Measurements from ENCODE around the gene XYLT1.

Gene XYLT1

DNA sequence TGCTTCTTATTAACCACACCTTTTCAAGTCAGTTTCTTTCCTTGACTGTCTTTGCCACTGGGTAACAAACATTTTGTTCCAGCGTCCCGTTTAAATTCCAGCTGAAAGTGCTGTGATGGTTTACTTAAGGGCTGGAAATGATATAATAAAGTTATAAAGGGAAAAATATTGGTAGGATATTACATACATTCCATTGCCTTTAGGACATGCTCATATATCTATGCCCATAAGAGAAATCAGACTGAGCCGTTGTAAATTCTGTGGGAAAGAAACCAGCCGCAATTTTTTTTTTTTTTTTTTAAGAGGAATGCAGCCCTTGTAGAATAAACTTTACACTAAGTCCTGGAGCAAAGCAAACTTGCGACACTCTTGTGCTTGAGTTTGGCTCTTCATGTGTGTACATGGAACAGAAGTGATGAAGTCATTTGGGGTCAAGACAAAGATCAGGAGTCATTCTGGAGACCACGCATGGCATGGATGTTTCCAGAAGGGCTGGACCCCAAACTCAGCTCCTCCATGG lies 210.9 kb downstream of the XYLT1 start:
- H3K9me3 Mint-ChIP-seq = no peaks in the 10 kb centered on the region
- ATAC-seq (ENCODE audit: low read depth) (no peak), DNase-seq (ENCODE audit: low spot score in 2 of 2) (no peak)
- H3K4me3 Mint-ChIP-seq = peak overlapping the region; percentile 90
- peaks cover 29% of the 10 kb centered on the region for H3K4me1 Mint-ChIP-seq
- no peaks in the 10 kb centered on the region for H3K27me3 Mint-ChIP-seq
- H3K36me3 Mint-ChIP-seq = peaks cover 6% of the 10 kb centered on the region
- H3K27ac Mint-ChIP-seq = peak overlapping the region; percentile 89

GRCh38 chr16:17258848-17259713 lies 211.7 kb downstream of the XYLT1 start:
- Mint-ChIP-seq H3K27me3 (no peaks in the 10 kb centered on the region), H3K9me3 (no peaks in the 10 kb centered on the region), H3K36me3 (peaks cover 6% of the 10 kb centered on the region), H3K4me3 (peak overlapping the region; percentile 90), H3K4me1 (peaks cover 28% of the 10 kb centered on the region), H3K27ac (peak overlapping the region; percentile 89)
- DNase-seq (ENCODE audit: low spot score in 2 of 2) = peak; percentile 34 to 41
- ATAC-seq (ENCODE audit: low read depth) = peak; percentile 85

DNA sequence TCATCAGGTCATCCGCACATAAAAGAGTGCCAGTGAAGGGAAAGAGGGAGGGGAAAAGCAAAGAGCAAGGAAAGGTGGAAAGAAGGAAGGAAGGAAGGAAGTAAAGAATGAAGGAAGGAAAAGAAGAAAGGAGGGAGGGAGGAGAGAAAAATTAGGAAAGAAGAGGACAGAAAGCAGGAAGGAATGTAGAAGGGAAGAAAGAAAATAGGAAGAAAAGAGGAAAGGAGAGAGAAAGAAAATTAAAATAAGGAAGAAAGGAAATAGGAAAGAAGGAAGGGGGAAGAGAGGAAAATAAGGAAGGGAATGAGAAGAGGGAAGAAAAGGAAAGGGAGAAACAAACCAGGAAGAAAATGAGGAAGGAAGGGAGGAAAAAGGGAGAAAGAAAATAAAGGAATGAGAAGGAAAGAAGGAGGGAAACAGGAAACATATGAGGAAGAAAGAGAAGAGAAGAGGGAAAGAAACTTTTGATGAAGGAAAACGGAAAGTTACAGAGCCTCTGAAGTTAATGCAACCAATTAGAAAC lies 212.6 kb downstream of the XYLT1 start:
- Mint-ChIP-seq H3K27me3 (no peaks in the 10 kb centered on the region), H3K9me3 (no peaks in the 10 kb centered on the region), H3K4me3 (peak overlapping the region; percentile 71), H3K36me3 (peaks cover 7% of the 10 kb centered on the region), H3K27ac (peak overlapping the region; percentile 54), H3K4me1 (peaks cover 26% of the 10 kb centered on the region)
- no peak for ATAC-seq (ENCODE audit: low read depth)
- DNase-seq (ENCODE audit: low spot score in 2 of 2) = no peak

DNA sequence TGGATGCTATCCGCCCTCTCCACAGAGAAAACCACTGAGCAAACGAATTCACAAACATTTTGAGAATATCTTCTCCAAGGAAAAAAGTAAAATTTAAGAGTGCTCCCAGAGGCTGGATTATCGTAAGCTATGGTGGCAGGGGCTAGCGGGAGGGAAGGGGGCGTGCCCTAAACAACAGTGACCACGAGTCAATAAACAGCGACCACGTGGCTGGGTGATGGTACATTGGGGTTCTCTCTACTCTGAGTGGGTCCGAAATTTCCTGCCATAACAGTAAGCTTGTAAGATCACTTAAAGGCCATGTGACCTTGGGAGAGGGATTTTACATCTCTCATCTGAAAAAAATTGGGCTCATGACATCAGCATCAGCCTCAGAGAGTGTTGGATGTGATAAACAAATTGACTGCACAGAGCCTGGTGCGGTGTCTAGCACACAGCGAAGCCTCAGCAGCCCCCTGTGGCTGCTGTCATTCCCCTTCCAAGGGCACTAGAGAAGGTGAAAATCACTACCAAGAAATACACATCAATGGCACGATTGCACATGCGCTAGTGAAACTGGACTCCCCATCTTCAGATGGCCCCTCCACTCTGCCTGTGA lies 213.2 kb downstream of the XYLT1 start:
- no peak for DNase-seq (ENCODE audit: low spot score in 2 of 2)
- Mint-ChIP-seq H3K4me3 (peak overlapping the region; percentile 71), H3K9me3 (no peaks in the 10 kb centered on the region), H3K4me1 (peaks cover 28% of the 10 kb centered on the region), H3K27ac (peak overlapping the region; percentile 54), H3K27me3 (no peaks in the 10 kb centered on the region), H3K36me3 (peaks cover 7% of the 10 kb centered on the region)
- no peak for ATAC-seq (ENCODE audit: low read depth)

DNA sequence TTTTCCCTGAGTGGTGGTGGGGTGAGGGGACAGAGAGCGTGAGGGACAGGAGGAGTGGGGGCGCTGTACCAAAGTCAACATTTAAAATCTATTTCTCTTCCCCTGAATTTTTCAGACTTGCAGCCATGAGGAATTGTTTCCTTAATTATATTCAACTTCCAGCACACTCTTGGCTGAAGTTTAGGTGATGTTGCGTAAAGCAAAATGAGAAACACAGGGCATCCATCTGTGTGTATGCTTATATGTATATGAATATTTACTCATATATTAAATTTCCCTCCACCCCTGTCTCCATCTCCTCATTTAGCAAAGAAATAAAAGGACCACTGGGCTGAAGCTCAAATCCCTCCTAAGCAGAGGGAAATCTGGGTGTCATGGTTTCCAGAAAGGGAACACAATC lies 218.1 kb downstream of the XYLT1 start:
- no peak overlapping the region for H3K4me3 Mint-ChIP-seq
- H3K4me1 Mint-ChIP-seq = peaks cover 19% of the 10 kb centered on the region
- H3K36me3 Mint-ChIP-seq = peaks cover 9% of the 10 kb centered on the region
- no peak overlapping the region for H3K27ac Mint-ChIP-seq
- DNase-seq (ENCODE audit: low spot score in 2 of 2) (no peak), ATAC-seq (ENCODE audit: low read depth) (no peak)
- no peaks in the 10 kb centered on the region for H3K9me3 Mint-ChIP-seq
- no peaks in the 10 kb centered on the region for H3K27me3 Mint-ChIP-seq

DNA sequence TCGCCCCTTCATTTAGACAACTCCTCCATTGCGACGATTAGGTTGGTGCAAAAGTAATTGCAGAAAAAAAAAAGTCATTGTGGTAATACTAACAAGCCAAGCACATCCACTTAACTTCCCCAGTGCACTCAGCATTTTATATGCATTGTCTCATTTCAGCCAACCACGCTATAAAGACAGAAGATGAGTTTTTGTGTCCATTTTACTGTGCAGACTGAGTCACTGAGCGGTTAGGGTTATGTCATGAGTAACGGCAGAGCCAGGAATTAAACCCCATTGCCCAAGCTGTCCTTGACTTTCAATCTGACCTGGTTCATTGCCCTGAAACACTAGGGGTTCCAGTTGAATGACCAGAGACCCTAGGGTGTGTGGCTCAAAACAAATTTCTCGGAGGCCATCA lies 218.7 kb downstream of the XYLT1 start:
- no peak overlapping the region for H3K27ac Mint-ChIP-seq
- H3K4me1 Mint-ChIP-seq = peaks cover 23% of the 10 kb centered on the region
- ATAC-seq (ENCODE audit: low read depth) (no peak), DNase-seq (ENCODE audit: low spot score in 2 of 2) (no peak)
- no peaks in the 10 kb centered on the region for H3K9me3 Mint-ChIP-seq
- H3K36me3 Mint-ChIP-seq = peaks cover 12% of the 10 kb centered on the region
- no peaks in the 10 kb centered on the region for H3K27me3 Mint-ChIP-seq
- H3K4me3 Mint-ChIP-seq = no peak overlapping the region

DNA sequence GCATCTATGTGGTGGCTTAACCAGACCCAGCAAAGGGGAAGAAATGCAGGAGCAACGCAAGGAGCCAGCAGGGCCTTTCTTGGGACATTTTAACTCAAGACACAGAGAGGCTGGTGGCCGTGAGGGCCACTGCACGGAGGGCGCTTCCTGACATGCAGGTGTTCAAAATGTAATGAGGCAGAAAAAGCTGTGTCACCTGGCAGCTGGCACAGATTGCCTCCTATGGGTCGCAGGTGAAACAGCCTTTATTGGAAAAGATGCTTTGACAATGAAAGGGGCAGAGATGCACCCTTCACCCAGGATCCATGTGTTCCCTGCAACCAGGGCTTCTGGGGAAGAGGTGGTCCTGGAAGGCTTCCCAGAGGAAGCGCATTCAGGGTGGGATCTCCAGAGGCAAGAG lies 219.3 kb downstream of the XYLT1 start:
- ATAC-seq (ENCODE audit: low read depth) (no peak), DNase-seq (ENCODE audit: low spot score in 2 of 2) (no peak)
- Mint-ChIP-seq H3K27me3 (no peaks in the 10 kb centered on the region), H3K4me3 (no peak overlapping the region), H3K4me1 (peaks cover 26% of the 10 kb centered on the region), H3K27ac (no peak overlapping the region), H3K9me3 (no peaks in the 10 kb centered on the region), H3K36me3 (peaks cover 14% of the 10 kb centered on the region)

GRCh38 chr16:17246974-17247732 lies 223.6 kb downstream of the XYLT1 start:
- H3K9me3 Mint-ChIP-seq = no peaks in the 10 kb centered on the region
- DNase-seq (ENCODE audit: low spot score in 2 of 2) (no peak), ATAC-seq (ENCODE audit: low read depth) (no peak)
- no peaks in the 10 kb centered on the region for H3K27me3 Mint-ChIP-seq
- H3K27ac Mint-ChIP-seq = no peak overlapping the region
- peaks cover 21% of the 10 kb centered on the region for H3K36me3 Mint-ChIP-seq
- no peak overlapping the region for H3K4me3 Mint-ChIP-seq
- peaks cover 24% of the 10 kb centered on the region for H3K4me1 Mint-ChIP-seq

- ATAC-seq (ENCODE audit: low read depth) = no peak
- no peak for DNase-seq (ENCODE audit: low spot score in 2 of 2)
- Mint-ChIP-seq H3K4me3 (no peak overlapping the region), H3K4me1 (peaks cover 17% of the 10 kb centered on the region), H3K27me3 (no peaks in the 10 kb centered on the region), H3K9me3 (no peaks in the 10 kb centered on the region), H3K36me3 (peaks cover 26% of the 10 kb centered on the region), H3K27ac (no peak overlapping the region)
Measured at GRCh38 chr16:17246268-17246885, 224.4 kb downstream of the XYLT1 start.

DNA sequence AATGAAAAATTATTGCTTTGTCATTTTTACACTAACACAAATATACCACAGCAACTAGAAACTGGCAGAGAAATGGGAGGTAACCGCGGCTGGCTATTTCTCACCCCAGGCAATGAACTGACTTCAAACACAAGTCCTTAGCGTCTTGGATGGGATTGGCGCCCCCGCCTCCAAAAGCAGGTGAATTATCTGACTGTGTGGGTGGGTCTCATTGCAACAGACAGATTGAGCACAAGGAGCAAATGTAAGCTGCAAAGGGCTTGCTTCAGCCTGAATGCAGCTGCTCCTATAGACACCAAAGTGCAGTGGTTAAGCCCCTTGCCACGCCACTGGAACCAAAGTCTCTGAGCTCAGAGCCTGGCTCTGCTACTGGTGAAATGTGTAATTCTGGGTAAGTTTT lies 225.0 kb downstream of the XYLT1 start:
- Mint-ChIP-seq H3K4me1 (peaks cover 13% of the 10 kb centered on the region), H3K27ac (no peak overlapping the region), H3K27me3 (no peaks in the 10 kb centered on the region), H3K9me3 (no peaks in the 10 kb centered on the region), H3K4me3 (no peak overlapping the region), H3K36me3 (peaks cover 25% of the 10 kb centered on the region)
- DNase-seq (ENCODE audit: low spot score in 2 of 2) (no peak), ATAC-seq (ENCODE audit: low read depth) (no peak)

GRCh38 chr16:17244872-17245551 lies 225.7 kb downstream of the XYLT1 start:
- H3K27ac Mint-ChIP-seq = no peak overlapping the region
- peaks cover 26% of the 10 kb centered on the region for H3K36me3 Mint-ChIP-seq
- ATAC-seq (ENCODE audit: low read depth) = no peak
- no peaks in the 10 kb centered on the region for H3K9me3 Mint-ChIP-seq
- no peak overlapping the region for H3K4me3 Mint-ChIP-seq
- no peak for DNase-seq (ENCODE audit: low spot score in 2 of 2)
- H3K27me3 Mint-ChIP-seq = no peaks in the 10 kb centered on the region
- H3K4me1 Mint-ChIP-seq = peaks cover 17% of the 10 kb centered on the region

DNA sequence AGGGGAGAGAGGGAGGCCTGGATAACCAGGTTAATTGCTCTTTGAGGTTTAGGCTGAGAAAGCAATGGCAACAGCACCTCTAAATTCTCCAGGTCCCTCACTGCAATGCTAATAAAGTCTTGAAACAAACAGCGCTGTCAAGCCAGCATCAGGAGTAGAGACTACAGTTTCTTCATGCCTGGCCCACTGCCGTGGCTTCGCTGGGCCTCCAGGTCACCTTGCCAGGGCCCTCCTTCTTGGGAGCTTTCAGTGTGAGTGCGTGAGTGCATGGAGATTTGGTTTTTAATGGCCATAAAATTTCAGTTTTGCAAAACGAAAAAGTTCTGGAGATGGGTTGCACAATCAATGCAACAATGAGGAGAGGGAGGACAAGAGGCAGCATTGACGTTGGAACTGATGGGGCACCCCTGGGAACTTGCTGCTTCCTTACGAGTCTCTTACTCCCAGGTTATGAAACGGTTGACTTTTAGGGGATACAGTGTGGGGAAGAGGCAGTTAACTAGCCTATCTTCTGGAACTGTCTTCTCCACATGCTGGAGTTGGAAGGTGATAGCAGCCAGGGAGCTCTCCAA lies 229.4 kb downstream of the XYLT1 start:
- H3K4me3 Mint-ChIP-seq = no peak overlapping the region
- peaks cover 9% of the 10 kb centered on the region for H3K9me3 Mint-ChIP-seq
- no peak overlapping the region for H3K27ac Mint-ChIP-seq
- peaks cover 28% of the 10 kb centered on the region for H3K36me3 Mint-ChIP-seq
- no peak for ATAC-seq (ENCODE audit: low read depth)
- DNase-seq (ENCODE audit: low spot score in 2 of 2) = no peak
- no peaks in the 10 kb centered on the region for H3K27me3 Mint-ChIP-seq
- peaks cover 24% of the 10 kb centered on the region for H3K4me1 Mint-ChIP-seq
